HG02798 (cell line): ENCODE measurements around the gene CDK19.

Experiments
- ATAC-seq: cut with Tn5 transposase; IDR thresholded peaks from one replicate; pipeline ENCODE4 v1.9.1; 2021; ENCODE audit warnings: mild to moderate bottlenecking; ENCODE audit not compliant: unreplicated experiment, poor library complexity

Gene CDK19

GRCh38 chr6:110561008-110561396 is 254.3 kb downstream of the CDK19 start:
- ATAC-seq, result no peak

- no peak for ATAC-seq
Observed at GRCh38 chr6:110560239-110561007, 254.8 kb downstream of the CDK19 start.
